Epithelial cell of proximal tubule (primary cell): ENCODE data around the gene SUN2. TPM values are rescaled to one million over a fixed set of nuclear protein-coding genes. Genes with fewer than 3 reads are reported as not detected.

Experiments used
- DNase-seq: peaks from one replicate; pipeline ENCODE4 v3.0.0-alpha.2; 2011; ENCODE audit warnings: low read depth
- H3K4me3 ChIP-seq: 2 replicates; pipeline ENCODE4 v1.5.1; 2011; ENCODE audit warnings: low read depth, mild to moderate bottlenecking, low read length
- total RNA-seq: library from RNA; depleted of rRNA; stranded (reverse); fragments of >200 nt; gene quantifications from 2 replicates; pipeline ENCODE4 v1.2.3, GENCODE V29; 2015
- TF ChIP-seq, protein P1 (sequence below): conservative IDR thresholded peaks from 2 replicates; pipeline ENCODE4 v1.5.1; 2012; ENCODE audit warnings: low read depth, mild to moderate bottlenecking, low read length

Gene SUN2
- total RNA-seq, 1 donor from 2014 or later: 88.2 TPM

DNA sequence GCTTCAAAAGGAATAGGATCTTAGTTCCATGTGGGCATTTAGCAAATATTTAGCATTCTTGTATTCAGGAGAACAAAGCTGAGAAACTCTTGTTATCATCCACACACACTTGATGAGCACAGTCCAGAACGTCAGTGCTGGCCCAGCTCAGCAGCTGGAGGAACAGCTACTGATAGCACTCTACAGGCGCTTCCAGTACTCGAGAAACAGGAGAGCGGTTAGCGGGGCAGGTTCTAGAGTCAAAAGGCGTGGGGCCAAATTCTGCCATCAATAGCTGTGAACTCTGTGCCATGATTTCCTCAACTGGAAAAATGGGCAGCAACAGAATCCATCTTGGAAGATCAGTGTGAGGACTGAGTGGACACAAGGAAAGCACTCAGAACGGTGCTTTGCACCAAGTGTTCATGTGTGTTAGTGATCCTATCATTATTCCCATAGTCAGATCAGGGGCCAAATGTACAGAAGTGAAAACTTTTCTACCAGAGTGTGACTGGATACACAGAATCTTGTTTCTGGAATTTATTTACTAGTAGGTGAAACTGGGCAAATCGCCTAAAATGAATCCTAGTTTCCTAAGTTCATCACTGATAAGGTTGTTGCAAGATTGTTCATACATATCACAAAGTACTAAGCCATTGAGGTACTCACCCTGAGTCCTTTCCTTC is 58.2 kb downstream of the SUN2 start:
- TF ChIP-seq, protein P1, sequence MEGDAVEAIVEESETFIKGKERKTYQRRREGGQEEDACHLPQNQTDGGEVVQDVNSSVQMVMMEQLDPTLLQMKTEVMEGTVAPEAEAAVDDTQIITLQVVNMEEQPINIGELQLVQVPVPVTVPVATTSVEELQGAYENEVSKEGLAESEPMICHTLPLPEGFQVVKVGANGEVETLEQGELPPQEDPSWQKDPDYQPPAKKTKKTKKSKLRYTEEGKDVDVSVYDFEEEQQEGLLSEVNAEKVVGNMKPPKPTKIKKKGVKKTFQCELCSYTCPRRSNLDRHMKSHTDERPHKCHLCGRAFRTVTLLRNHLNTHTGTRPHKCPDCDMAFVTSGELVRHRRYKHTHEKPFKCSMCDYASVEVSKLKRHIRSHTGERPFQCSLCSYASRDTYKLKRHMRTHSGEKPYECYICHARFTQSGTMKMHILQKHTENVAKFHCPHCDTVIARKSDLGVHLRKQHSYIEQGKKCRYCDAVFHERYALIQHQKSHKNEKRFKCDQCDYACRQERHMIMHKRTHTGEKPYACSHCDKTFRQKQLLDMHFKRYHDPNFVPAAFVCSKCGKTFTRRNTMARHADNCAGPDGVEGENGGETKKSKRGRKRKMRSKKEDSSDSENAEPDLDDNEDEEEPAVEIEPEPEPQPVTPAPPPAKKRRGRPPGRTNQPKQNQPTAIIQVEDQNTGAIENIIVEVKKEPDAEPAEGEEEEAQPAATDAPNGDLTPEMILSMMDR: no peak
- DNase-seq: no peak
- peak overlapping the region; percentile 73 for H3K4me3 ChIP-seq

DNA sequence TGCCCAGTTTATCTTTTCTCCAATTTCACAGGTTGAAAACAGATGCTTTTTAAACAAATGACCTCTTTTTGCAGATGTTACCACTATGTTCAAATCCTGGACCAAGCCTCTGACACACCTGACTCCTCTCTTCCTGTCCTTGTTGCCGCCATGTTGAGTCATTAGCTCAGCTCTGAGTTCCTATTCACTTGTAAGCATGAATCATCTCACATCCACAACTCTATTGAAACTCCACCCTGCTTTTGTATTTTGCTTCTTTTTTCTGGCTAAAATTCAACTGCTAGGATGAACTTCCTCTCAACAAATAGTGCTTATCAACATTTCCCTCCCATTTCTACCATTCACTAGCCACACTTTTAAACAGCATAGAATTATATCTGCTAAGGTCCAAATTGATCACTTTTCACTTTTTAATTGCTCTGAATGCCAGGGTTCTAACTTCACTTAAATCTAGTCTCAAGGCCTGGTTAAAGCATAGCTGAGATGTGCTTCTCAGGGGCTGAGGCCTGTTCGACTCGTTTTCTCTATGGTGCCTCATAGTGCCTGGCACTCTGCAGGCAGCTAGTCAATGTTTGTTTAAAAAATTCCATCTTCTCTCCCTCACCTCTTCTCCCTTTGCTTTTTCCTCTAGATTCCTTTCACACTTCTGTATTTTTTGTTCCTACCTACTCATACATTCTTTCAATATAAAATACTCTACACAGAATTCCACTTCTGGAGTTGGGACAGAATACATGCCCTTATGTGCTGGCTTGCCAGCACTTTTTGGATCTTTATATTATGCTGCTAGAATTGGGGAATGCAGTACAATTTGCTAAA is 59.0 kb downstream of the SUN2 start:
- peak overlapping the region; percentile 73 for H3K4me3 ChIP-seq
- DNase-seq: no peak
- TF ChIP-seq, protein P1: no peak

DNA sequence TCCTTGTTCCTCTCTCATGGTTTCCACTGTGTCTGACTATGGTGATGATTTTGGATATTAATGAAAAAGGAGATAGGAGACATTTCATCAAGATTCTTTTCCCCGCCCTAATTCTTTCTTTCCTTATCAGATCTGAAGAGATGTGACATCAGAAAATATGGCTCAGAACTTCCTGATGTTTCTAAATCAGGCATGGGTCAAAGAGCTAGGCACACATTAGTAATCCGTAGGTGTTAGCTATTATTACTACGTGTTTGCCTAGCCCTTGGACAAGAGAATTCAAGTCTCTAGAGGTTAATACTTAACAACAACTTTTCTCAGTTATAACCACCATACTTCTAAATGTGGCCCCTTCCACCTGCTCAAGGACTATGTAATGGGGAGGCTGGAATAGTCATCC is 60.9 kb downstream of the SUN2 start:
- DNase-seq: no peak
- TF ChIP-seq, protein P1: no peak
- no peak overlapping the region for H3K4me3 ChIP-seq

DNA sequence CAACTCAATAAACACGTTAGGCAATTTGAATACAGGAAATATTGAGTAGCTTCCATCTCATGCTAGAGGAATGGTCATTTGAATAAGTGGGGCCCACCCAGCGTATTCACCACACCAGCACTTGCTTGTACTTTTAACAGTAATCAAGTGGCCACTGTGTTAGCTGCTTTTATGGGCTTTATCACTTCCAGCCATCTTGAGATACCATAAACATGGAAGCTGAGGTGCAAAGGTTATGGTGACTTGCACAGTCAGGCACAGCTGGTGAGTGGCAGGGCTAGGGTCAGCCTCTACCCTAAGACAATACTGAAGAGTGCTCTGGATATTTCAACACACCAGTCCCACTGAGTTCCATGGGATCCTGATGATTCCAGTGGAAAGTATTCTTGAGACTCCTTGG is 61.7 kb downstream of the SUN2 start:
- H3K4me3 ChIP-seq: no peak overlapping the region

DNA sequence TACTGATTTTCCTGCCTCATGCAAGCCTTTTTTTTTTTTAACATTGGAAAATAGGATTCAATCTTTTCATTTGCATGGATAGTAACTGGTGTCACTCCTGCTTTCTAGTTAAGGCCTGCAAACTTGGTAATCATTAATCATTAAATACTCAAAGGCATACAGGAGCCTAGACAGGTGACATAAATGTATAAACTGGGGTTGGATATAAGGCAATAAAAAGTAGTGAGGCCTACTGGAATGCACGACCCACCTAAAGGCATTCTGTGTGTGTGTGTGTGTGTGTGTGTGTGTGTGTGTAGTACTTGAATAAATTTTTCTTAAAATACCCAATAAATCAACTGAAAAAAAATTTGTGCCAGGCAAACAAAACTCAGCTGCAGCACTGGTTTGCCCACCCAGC is 66.1 kb downstream of the SUN2 start:
- DNase-seq: no peak
- TF ChIP-seq, protein P1: no peak
- H3K4me3 ChIP-seq: no peak overlapping the region

More for the DNA sequence above, 61.7 kb downstream of the SUN2 start:
- no peak for DNase-seq
- TF ChIP-seq, protein P1: no peak

DNA sequence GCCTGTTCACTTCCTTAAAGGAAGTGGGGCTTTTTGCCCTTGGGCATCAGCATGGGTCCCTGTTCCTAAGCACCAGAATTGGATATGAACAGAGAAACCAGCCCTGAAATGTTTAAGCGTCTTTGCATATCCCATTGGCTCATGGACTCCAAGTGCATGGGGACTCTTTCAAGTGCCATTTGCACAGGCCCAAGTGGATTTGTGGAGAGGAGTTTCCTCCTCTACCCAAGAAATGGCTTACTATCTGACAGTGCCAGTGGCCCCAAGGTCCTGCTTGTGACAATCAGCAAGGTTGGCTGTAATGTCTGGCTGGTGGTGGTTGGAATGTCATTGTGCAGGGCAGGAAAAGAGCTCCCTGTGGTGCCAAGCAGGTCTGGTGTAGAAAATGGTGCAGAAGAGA is 70.0 kb downstream of the SUN2 start:
- no peak overlapping the region for H3K4me3 ChIP-seq
- TF ChIP-seq, protein P1: no peak
- no peak for DNase-seq

DNA sequence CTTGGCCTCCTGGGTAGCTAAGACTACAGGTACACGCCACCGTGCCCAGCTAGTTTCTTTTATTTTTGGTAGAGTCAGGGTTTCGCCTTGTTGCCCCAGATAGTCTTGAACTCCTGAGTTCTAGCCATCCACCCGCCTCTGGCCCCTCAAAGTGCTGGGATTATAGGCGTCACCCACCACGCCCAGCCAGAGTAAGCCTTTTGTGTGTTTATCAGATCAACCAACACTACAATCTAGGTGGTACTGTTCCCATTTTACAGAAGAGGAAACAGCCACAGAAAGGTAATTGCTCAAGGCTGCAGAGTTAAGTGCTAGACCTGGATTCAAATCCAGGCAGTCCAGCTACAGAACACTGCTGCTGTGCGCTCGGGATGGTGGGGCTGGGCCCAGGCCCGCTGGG is 70.9 kb downstream of the SUN2 start:
- DNase-seq: no peak
- TF ChIP-seq, protein P1: no peak
- no peak overlapping the region for H3K4me3 ChIP-seq
